NB4 (cell line): ENCODE measurements around the gene ZFHX3.

Source experiments
- CTCF ChIP-seq: IDR thresholded peaks from one replicate; pipeline ENCODE4 v1.5.1; 2012; ENCODE audit warnings: low read depth, low read length
- MAX ChIP-seq: IDR thresholded peaks from 2 replicates; pipeline ENCODE4 v1.6.1; 2011; ENCODE audit warnings: low read depth, low read length
- MYC ChIP-seq: IDR thresholded peaks from 2 replicates; pipeline ENCODE4 v1.6.1; 2011; ENCODE audit warnings: low read depth, low read length
- POLR2A ChIP-seq: IDR thresholded peaks from 2 replicates; pipeline ENCODE4 v1.6.1; 2011; ENCODE audit warnings: mild to moderate bottlenecking; ENCODE audit not compliant: insufficient read length; ENCODE audit errors: extremely low read depth

DNA sequence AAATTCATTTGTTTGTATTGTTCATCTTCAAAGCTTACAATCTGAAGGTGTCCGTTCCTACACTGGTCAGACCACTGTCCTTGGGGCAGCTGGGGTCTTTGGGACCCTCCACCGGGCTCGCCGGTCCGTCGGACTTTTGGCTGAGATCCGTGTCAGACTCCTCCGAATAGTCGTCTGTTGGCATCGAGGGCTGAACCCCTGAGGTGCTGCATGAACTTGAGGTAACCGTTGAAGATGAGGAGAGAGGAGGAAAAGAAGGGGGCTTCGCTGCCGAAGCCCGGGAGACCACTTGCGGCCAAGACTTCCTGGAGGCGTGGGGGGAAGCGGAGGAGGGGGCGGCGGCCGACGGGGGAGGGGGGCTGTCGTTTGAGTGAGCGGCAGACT, 260.8 kb downstream of the ZFHX3 start:
- no peak for TF ChIP-seq CTCF
- no peak for TF ChIP-seq POLR2A
- TF ChIP-seq MAX = no peak
- TF ChIP-seq MYC = no peak
